ENCODE results near the gene GMEB2.
"Not testable (repeated sequence)": the region's sequence is repeated elsewhere in the genome, so short reads cannot be mapped to it uniquely, and the experiment has no call there.

Gene GMEB2

DNA sequence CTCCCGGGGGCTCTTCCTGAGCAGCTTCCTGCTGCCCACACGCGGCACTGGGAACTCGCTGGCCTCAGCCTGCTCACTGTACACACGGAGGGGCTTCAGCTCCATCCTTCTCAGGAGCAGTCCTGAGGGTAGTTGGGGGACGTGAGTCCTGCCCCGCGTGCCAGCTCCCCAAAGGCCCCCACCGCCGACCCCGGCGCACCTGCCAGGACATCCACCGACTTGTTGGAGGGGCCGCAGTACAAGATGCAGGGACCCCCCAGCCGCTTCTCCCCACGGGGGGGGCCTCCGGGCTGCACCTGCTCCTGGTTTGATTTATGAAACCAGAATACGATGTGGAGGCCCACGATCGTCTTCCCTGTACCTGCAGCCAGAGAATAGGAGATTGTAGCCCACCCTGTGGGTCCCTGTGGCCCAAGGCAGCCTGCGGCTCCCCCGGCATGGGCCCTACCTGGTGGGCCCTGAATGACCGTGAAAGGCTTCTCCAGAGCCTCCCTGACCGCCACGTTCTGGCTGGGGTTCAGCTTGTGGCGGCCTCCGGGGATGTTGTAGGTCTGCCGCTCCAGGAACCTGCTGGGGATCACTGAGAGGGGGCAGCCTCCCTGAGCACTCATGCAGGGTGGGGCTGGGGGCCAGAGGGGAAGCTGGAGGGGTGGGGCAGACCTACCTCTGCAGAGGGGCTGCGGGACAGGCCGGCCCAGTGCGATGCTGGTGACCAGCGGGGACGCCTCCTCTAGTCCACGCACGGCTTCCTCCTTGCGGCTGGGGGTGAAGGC lies 65.1 kb downstream of the GMEB2 start:
- CTCF ChIA-PET, result no interaction called here
- no peak for DNase-seq (ENCODE audit: extremely low spot score)
- POLR2A ChIA-PET, result interaction anchor here (2.2 kb wide), 1 partner anchor 13 kb away, joined by 6 read pairs; the partner anchor contains the start of gene HELZ2
- TF ChIP-seq ELF4 (IDR thresholded peaks at IDR 0.05), result no peak
- no peak for TF ChIP-seq FOXK2 (IDR thresholded peaks at IDR 0.05)
- TF ChIP-seq, protein P1, sequence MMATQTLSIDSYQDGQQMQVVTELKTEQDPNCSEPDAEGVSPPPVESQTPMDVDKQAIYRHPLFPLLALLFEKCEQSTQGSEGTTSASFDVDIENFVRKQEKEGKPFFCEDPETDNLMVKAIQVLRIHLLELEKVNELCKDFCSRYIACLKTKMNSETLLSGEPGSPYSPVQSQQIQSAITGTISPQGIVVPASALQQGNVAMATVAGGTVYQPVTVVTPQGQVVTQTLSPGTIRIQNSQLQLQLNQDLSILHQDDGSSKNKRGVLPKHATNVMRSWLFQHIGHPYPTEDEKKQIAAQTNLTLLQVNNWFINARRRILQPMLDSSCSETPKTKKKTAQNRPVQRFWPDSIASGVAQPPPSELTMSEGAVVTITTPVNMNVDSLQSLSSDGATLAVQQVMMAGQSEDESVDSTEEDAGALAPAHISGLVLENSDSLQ (IDR thresholded peaks at IDR 0.05), result no peak

- CTCF ChIA-PET, result no interaction called here
- DNase-seq (ENCODE audit: extremely low spot score), result no peak
- TF ChIP-seq FOXK2 (IDR thresholded peaks at IDR 0.05) (no peak), ARNT (IDR thresholded peaks at IDR 0.05) (no peak), BHLHE40 (IDR thresholded peaks at IDR 0.05; ENCODE audit: borderline replicate concordance) (no peak), SP1 (IDR thresholded peaks at IDR 0.05) (no peak), FOXA1 (IDR thresholded peaks at IDR 0.05) (no peak), FOXM1 (IDR thresholded peaks at IDR 0.05; ENCODE audit: borderline replicate concordance) (no peak), NFRKB (IDR thresholded peaks at IDR 0.05) (no peak), LEF1 (IDR thresholded peaks at IDR 0.05; ENCODE audit: borderline replicate concordance) (no peak), L3MBTL2 (conservative IDR thresholded peaks at IDR 0.05) (no peak), ELF4 (IDR thresholded peaks at IDR 0.05) (no peak), SUZ12 (IDR thresholded peaks at IDR 0.05) (no peak), HDGF (IDR thresholded peaks at IDR 0.05; ENCODE audit: borderline replicate concordance) (no peak), ZNF384 (IDR thresholded peaks at IDR 0.05) (no peak), CTBP1 (IDR thresholded peaks at IDR 0.05; ENCODE audit: borderline replicate concordance) (no peak), TARDBP (IDR thresholded peaks at IDR 0.05) (no peak)
- TF ChIP-seq, protein P1 (IDR thresholded peaks at IDR 0.05), result no peak
- POLR2A ChIA-PET, result interaction anchor here (2.2 kb wide), 1 partner anchor 13 kb away, joined by 6 read pairs; the partner anchor contains the start of gene HELZ2
Measured at GRCh38 chr20:63560856-63561609, 65.9 kb downstream of the GMEB2 start.

DNA sequence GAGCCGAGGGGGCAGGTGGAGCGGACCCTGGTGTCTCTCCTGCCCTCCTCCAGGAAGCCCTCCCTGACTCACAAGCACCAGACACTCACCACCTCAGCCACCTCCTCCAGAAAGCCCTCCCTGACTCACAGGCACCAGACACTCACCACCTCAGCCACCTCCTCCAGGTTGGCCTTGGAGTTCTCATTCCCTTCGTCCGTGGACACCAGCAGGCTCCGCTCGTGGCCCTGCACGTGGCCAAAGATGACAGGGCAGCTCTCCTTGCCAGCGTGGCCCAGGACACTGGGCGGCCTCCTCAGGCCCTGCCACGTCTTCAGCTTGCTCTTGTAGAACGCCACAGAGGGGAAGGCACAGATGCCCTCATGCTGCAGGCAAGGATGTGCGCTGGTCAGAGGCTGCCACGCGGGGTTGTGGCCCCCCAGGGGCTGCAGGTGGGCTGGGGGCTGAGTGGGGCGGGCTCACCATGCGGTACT lies 66.5 kb downstream of the GMEB2 start:
- ChIA-PET POLR2A (no interaction called here), CTCF (no interaction called here)
- DNase-seq (ENCODE audit: extremely low spot score), result no peak
- no peak for TF ChIP-seq SP1 (IDR thresholded peaks at IDR 0.05)

GRCh38 chr20:63559485-63560332 lies 67.2 kb downstream of the GMEB2 start:
- DNase-seq (ENCODE audit: extremely low spot score); CTCF ChIA-PET; POLR2A ChIA-PET: not testable (repeated sequence)

- POLR2A ChIA-PET, result no interaction called here
- CTCF ChIA-PET, result no interaction called here
- no peak for TF ChIP-seq TARDBP (IDR thresholded peaks at IDR 0.05)
- TF ChIP-seq ZNF384 (IDR thresholded peaks at IDR 0.05), result no peak
- TF ChIP-seq, protein P1 (IDR thresholded peaks at IDR 0.05), result no peak
- TF ChIP-seq HDGF (IDR thresholded peaks at IDR 0.05; ENCODE audit: borderline replicate concordance), result no peak
- no peak for TF ChIP-seq SUZ12 (IDR thresholded peaks at IDR 0.05)
- TF ChIP-seq SP1 (IDR thresholded peaks at IDR 0.05), result no peak
- no peak for TF ChIP-seq NFRKB (IDR thresholded peaks at IDR 0.05)
- TF ChIP-seq CTBP1 (IDR thresholded peaks at IDR 0.05; ENCODE audit: borderline replicate concordance), result no peak
- TF ChIP-seq LEF1 (IDR thresholded peaks at IDR 0.05; ENCODE audit: borderline replicate concordance), result no peak
- TF ChIP-seq FOXM1 (IDR thresholded peaks at IDR 0.05; ENCODE audit: borderline replicate concordance), result no peak
- no peak for TF ChIP-seq L3MBTL2 (conservative IDR thresholded peaks at IDR 0.05)
- TF ChIP-seq ELF4 (IDR thresholded peaks at IDR 0.05), result no peak
- TF ChIP-seq FOXK2 (IDR thresholded peaks at IDR 0.05), result no peak
- no peak for TF ChIP-seq BHLHE40 (IDR thresholded peaks at IDR 0.05; ENCODE audit: borderline replicate concordance)
- no peak for TF ChIP-seq FOXA1 (IDR thresholded peaks at IDR 0.05)
- no peak for TF ChIP-seq ARNT (IDR thresholded peaks at IDR 0.05)
- DNase-seq (ENCODE audit: extremely low spot score), result no peak
Measured at GRCh38 chr20:63558804-63559484, 68.0 kb downstream of the GMEB2 start.
